NCI-H2171 treated with DMSO at 0.1 percent for 48 hours (cell line): ENCODE measurements around the gene HDAC11.
"Not testable (repeated sequence)": the region's sequence is repeated elsewhere in the genome, so short reads cannot be mapped to it uniquely, and the experiment has no call there.

Experiments used
- DNase-seq: peaks from one replicate; lab custom pipeline; 2025; lab: John Stamatoyannopoulos, UW

HDAC11 gene

GRCh38 chr3:13507570-13508339, 27.6 kb downstream of the HDAC11 start:
- DNase-seq = no peak

GRCh38 chr3:13508496-13508895, 28.4 kb downstream of the HDAC11 start:
- DNase-seq = no peak

DNA sequence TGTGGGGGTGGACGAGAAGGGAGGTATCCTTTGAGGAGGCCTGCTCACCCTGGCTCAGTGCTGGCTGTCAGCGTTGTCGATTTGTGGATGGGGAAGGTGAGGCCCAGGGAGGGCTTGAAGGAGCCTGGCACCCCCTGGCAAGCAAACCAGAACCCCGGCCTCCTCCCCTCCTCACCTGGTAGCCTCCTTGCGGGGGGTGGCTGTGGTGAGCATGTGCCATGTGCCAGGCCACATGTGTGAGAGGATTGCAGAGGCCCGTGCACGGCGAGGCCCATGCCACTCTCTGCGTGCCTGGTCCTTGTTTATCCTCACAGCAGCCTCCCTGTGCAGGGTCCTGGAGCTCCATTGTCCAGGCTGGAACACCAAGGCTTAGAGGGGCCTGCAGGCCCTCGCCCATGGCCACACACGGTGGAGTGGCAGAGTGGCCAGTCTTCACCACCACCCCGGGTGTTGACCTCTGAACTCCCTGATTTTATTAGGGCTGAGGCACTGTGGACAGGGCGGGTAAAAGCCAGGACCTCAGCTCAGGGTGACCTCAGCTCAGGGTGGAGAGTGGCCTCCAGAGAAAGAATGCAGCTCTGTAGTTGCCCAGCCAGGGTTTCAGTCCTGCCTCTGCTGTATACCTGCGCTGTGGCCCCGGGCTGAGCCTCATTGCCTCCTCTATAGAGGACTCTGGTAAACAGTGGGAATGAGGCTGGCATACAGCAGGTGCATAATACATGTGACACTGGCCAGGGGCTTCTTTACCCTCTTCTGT, 29.1 kb downstream of the HDAC11 start:
- DNase-seq = no peak

DNA sequence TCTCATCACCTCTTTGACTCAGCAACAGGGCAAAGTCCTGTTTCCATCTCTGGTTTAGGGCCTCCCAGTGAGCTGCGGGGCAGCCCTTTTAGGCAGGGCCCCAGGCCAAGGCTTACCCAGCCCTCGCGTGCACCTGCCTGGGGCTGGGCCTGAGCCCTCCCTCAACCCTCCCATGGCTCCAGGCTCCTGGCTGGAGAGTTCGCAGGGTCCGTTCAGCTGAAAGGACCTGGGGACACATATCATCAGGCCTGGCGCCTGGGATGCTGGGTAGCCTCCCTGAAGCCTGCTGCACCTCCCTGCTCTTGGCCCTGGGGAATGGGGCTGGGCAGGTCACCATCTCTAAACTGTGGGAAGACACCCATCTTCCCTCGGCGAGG, 29.7 kb downstream of the HDAC11 start:
- DNase-seq = no peak

- no peak for DNase-seq
Measured at GRCh38 chr3:13512451-13512850, 32.3 kb downstream of the HDAC11 start.

DNA sequence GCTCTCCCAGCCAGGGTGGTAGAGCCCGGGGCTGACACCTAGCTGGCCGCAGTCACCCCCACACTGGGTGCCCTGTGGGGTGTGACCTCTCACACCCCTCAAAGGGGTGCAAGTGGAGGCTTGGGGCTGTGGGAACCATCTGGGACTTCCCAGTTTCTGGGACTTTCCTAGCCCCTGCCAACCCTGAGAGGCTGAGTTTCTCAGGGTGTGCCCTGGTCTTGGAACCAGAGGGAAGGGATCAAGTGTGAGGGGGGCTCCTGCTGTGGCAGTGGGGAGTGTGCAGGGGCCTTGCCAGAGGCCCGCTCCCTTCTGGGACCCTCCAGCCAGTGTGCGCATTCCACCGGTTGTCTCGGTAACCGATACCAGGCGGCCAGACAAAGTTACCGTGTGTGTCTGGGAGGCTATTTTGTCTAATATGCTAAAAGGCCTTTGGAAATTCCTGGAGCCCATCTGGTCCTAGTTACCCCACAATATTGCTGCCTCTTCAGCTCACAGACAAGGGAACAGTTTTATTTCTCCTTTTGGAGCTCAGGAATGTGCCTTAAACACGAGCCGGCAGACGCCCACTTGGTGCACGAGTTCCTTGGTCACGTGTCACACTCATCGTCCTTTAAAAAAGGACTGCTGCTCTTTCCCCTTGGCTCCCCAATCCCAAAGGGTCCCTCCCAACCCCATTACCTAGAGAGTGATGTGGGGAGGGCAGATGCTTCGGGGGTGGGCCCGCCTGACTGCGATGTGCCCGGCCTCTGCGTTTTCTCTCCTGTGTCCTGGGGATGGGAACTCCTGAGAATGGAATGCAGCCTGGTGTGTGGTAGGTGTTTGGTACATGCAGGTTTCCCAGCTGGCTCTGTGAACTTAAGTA, 33.2 kb downstream of the HDAC11 start:
- DNase-seq = no peak

DNA sequence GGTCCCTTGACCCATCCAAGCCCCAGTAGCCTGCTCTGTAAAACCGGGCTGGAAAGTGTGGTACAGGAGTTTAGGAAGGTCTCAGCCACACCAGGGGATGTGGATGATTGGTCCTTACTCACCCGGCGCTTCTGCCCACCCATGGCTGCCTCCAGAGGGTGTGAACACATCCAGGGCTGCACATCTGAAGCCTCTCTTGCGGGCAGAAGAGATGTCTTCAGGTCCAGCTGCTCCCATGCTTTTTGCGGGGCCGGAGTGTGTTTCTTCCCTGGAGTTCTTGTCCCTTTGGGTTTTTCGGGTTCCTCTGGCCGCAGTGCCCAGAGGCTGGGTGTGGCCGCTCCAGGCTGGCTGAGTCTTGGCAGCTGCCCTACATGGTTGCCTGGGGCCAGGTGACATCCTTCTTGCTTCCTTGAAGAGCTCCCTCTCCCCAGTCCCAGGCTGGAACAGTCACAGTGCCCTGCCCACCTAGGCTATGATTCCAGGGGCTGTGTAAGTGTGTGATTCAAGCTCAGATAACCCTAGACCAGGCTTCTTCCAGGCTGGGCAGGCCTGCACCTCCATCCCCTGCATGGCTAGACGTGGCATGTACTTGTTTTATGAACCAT, 33.9 kb downstream of the HDAC11 start:
- DNase-seq = no peak

- DNase-seq = no peak
Measured at GRCh38 chr3:13514639-13515435, 34.7 kb downstream of the HDAC11 start.

- DNase-seq = no peak
Measured at GRCh38 chr3:13515786-13516759, 36.0 kb downstream of the HDAC11 start.

GRCh38 chr3:13516760-13517135, 36.6 kb downstream of the HDAC11 start:
- no peak for DNase-seq

DNA sequence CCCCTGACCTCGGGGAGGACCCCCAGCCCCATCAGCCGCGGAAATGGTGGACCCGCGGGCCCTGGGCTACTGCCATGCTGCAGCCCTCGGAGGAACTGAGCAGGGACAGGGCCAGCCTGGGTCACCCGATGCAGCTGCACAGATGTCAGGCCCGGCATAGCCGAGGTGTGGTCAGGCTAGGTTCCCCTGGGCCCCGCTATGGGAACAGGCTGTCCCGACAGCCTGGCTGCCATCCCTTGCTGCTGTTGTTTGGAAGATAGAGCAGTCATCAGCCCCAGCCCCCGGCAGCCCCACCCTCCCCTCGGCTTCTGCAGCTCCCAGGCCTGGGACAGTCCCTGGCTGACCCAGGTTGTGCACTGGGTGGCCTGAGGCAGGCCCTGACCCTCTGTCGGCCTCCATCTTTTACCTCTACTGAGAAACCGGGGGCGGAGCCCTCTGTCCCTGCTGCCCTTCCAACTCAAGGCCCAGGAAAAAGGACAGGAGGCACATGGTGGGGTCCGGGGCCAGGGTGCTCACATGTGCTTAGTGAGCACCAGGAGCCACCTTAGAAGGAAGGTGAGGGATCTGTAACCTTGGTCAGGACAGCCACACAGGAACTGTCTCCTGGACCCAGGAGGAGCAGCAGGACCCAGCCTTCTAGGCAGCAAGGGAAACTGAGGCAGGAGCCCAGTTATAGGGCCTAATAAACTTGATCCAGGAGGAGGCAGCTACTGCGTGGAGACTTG, 37.3 kb downstream of the HDAC11 start:
- no peak for DNase-seq

DNA sequence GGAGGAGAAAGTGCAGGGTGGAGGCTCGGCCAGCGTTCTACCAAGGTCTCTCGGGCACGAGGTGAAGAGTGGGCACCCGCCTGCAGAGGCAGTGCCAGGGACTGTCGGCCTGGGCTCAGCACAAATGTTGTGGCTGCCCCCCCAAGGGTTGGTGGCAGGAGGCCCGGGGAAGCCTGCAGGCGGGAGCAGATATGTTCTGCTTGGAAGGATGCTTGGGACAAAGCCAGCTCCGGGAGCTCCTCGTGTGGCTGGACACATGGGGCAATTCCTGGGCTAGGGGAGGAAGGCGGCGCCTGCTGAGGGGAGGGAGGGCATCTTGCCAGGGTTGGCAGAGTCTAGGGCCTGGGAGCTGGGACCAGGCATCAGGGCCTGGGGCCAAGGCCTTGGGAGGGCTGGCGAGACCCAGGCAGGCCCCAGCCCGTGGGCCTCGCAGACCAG, 38.4 kb downstream of the HDAC11 start:
- peak; percentile 1 for DNase-seq

DNA sequence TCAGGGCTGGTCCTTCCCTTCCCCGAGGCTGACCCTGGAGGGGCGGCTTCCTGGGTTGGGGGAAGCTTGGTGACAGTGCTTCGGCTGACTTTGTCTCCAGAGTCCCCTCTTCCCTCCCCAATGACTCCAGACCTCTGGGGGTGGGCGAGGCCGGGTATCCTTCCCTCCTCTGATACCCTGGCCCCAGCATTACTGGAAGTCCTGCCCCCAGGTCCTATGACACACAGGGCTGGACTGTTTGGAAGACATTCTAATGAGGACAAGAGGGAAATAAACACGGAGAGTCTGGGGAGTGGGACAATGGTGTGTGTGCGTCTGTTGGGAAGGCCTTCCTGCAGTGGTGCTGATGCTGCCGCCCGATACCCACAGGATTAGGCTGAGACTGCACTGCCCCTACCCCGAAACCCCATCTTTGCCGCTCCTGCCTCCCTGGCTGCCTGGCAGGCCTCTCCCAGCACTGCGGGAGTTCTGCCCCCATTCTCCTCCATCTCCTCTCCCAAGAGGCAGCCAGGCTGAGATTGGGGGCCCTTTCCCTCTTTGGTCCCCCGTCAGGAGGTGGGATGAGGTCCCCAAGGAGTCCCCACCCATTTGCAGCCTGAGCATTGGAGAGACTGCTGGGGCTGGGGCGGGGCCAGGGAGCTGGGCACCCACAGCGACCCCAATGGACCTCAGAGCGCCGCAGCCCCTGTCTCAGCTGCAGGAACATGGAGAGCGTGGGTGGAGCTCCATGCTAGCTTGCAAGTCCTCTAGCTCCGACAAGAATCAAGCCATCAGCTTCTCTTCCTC, 39.1 kb downstream of the HDAC11 start:
- no peak for DNase-seq

- DNase-seq = no peak
Measured at GRCh38 chr3:13520326-13520880, 40.3 kb downstream of the HDAC11 start.

- no peak for DNase-seq
Measured at GRCh38 chr3:13521309-13521708, 41.2 kb downstream of the HDAC11 start.

GRCh38 chr3:13521749-13522148, 41.6 kb downstream of the HDAC11 start:
- DNase-seq = not testable (repeated sequence)

DNA sequence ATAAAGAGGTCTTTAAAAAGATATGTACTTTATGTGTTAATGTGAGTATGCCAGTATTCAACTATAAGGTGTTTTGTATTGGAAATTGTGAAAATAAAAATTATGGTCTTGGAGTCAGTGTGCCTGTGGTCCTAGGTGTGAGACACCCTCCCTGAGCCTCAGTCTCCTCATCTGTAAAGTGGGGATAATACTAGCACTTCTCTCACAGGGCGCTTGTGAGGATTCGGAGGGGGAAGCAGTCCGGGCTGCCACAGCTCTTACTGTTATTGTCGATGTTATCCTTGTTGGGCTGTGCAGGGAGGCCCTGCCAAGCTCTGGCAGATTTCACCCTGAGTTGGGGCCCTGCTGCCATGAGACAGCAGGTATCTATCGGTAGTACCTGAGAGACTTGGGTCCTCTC, 42.1 kb downstream of the HDAC11 start:
- peak; percentile 28 for DNase-seq

DNA sequence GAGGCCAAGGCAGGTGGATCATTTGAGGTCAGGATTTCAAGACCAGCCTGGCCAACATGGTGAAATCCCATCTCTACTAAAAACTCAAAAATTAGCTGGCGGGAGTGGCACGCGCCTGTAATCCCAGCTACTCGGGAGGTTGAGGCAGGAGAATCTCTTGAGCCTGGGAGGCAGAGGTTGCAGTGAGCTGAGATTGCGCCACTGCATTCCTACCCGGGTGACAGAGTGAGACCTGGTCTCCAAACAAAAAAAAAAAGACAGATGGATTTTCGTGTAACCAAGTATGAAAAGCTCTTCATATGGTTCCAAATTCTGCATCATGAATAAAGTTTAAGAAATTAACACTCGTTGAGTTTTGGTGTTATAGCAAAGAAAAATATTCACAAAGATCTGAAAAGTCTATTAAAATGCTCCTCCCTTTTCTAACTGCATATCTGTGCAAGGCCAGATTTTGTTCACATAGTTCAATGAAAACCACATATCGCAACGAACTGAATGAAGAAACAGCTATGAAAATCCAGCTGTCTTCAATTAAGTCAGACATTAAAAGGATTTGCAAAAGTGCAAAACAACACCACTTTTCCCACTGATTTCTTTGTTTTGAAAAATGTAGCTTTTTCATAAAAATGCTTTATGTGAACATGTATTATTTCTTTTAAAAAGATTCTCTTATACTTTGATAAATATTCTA, 45.0 kb downstream of the HDAC11 start:
- DNase-seq = no peak
